Neural cell (in vitro differentiated cells): Measurements from ENCODE around the gene KLHDC4. TPM values are rescaled to one million over a fixed set of nuclear protein-coding genes. Genes with fewer than 3 reads are reported as not detected.

Source experiments
- H2AFZ ChIP-seq: fragments of 200-600, 300-800 bp; sonication (generic), shearing (Covaris generic); 2 replicates; pipeline ENCODE4 v1.6.0; 2014; ENCODE audit warnings: low read depth, mild to moderate bottlenecking, antibody characterized with exemption, low read length, moderate library complexity
- H3F3A ChIP-seq: fragments of 200-600 bp; shearing (Covaris generic); 2 replicates; pipeline ENCODE4 v1.6.1; 2016; ENCODE audit warnings: mild to moderate bottlenecking, moderate library complexity, mixed read lengths, antibody characterized with exemption, low read length; ENCODE audit not compliant: insufficient read depth, poor library complexity, severe bottlenecking
- H3K27ac ChIP-seq: fragments of 200-600, 300-800 bp; sonication (generic), shearing (Covaris generic); 2 replicates; pipeline ENCODE4 v1.5.1; 2014; ENCODE audit warnings: mild to moderate bottlenecking, low read length, moderate library complexity
- H3K27me3 ChIP-seq: fragments of 300-800, 200-600 bp; sonication (generic), shearing (Covaris generic); 2 replicates; pipeline ENCODE4 v1.6.0; 2014; ENCODE audit warnings: mild to moderate bottlenecking, low read depth, low read length, moderate library complexity; ENCODE audit not compliant: insufficient read depth
- H3K36me3 ChIP-seq: fragments of 300-800, 200-600 bp; sonication (generic), shearing (Covaris generic); 2 replicates; pipeline ENCODE4 v1.5.1; 2014; ENCODE audit warnings: mild to moderate bottlenecking, antibody characterized with exemption, low read length, moderate library complexity; ENCODE audit not compliant: insufficient read depth
- H3K4me2 ChIP-seq: fragments of 300-800, 200-600 bp; sonication (generic), shearing (Covaris generic); 2 replicates; pipeline ENCODE4 v1.6.0; 2014; ENCODE audit warnings: mild to moderate bottlenecking, low read length
- H3K4me3 ChIP-seq: fragments of 300-800, 200-600 bp; sonication (generic), shearing (Covaris generic); 2 replicates; pipeline ENCODE4 v1.5.1; 2014; ENCODE audit warnings: mild to moderate bottlenecking, low read length, moderate library complexity
- H3K79me2 ChIP-seq: fragments of 200-600 bp; shearing (Covaris generic); replicated peaks from 2 replicates; pipeline ENCODE4 v1.6.0; 2014; ENCODE audit warnings: mild to moderate bottlenecking, low read length, moderate library complexity; ENCODE audit not compliant: insufficient read depth
- H3K9ac ChIP-seq: fragments of 300-800, 200-600 bp; sonication (generic), shearing (Covaris generic); 2 replicates; pipeline ENCODE4 v1.6.1; 2016; ENCODE audit warnings: mild to moderate bottlenecking, low read length, mixed read lengths
- H3K9me2 ChIP-seq: fragments of 200-600 bp; shearing (Covaris generic); 2 replicates; pipeline ENCODE4 v1.6.1; 2016; ENCODE audit warnings: mild to moderate bottlenecking, low read length, mixed read lengths; ENCODE audit not compliant: insufficient read depth
- H3K9me3 ChIP-seq: fragments of 200-600, 300-800 bp; sonication (generic), shearing (Covaris generic); 2 replicates; pipeline ENCODE4 v1.6.1; 2016; ENCODE audit warnings: mild to moderate bottlenecking, mixed run types, low read length, moderate library complexity, mixed read lengths
- H4K20me1 ChIP-seq: fragments of 200-600 bp; shearing (Covaris generic); 2 replicates; pipeline ENCODE4 v1.6.1; 2016; ENCODE audit warnings: mild to moderate bottlenecking, mixed run types; ENCODE audit not compliant: insufficient read depth
- EP300 ChIP-seq: fragments of 450-650 bp; conservative IDR thresholded peaks from 2 replicates; pipeline ENCODE4 v1.6.1; 2014; ENCODE audit warnings: antibody characterized with exemption, mild to moderate bottlenecking, moderate library complexity; ENCODE audit not compliant: poor library complexity, severe bottlenecking
- EZH2 ChIP-seq: fragments of 200-600, 300-800 bp; shearing (Covaris generic), sonication (generic); IDR thresholded peaks from 2 replicates; pipeline ENCODE4 v1.6.1; 2014; ENCODE audit warnings: antibody characterized with exemption, low read length, borderline replicate concordance, mild to moderate bottlenecking; ENCODE audit not compliant: insufficient read depth, poor library complexity, severe bottlenecking
- MXI1 ChIP-seq: fragments of 450-650 bp; conservative IDR thresholded peaks from 2 replicates; pipeline ENCODE4 v1.6.1; 2014; ENCODE audit warnings: antibody characterized with exemption, mild to moderate bottlenecking; ENCODE audit not compliant: poor library complexity, severe bottlenecking
- POLR2AphosphoS5 ChIP-seq: IDR thresholded peaks from 2 replicates; pipeline ENCODE4 v1.6.1; 2012
- RAD21 ChIP-seq: fragments of 450-650 bp; conservative IDR thresholded peaks from 2 replicates; pipeline ENCODE4 v1.6.1; 2014; ENCODE audit warnings: antibody characterized with exemption, mild to moderate bottlenecking, moderate library complexity
- SMC3 ChIP-seq: fragments of 450-650 bp; conservative IDR thresholded peaks from 2 replicates; pipeline ENCODE4 v1.6.1; 2014; ENCODE audit warnings: antibody characterized with exemption, mild to moderate bottlenecking, moderate library complexity; ENCODE audit not compliant: poor library complexity
- TAF1 ChIP-seq: IDR thresholded peaks from 2 replicates; pipeline ENCODE4 v1.6.1; 2012; ENCODE audit warnings: low read depth
- polyA plus RNA-seq: library from polyadenylated mRNA; depleted of rRNA; stranded (reverse); fragments of >200 nt; gene quantifications from 2 replicates; pipeline ENCODE4 v1.2.3, GENCODE V29; 2014
- TF ChIP-seq, protein P1 (sequence below): fragments of 450-650 bp; IDR thresholded peaks from 2 replicates; pipeline ENCODE4 v1.5.1; 2014; ENCODE audit warnings: antibody characterized with exemption, mild to moderate bottlenecking, moderate library complexity; ENCODE audit not compliant: poor library complexity, severe bottlenecking
- TF ChIP-seq, protein P2 (sequence below): IDR thresholded peaks from 2 replicates; pipeline ENCODE4 v1.6.1; 2012; ENCODE audit warnings: borderline replicate concordance

The KLHDC4 gene
- polyA plus RNA-seq, 1 donor from 2014 or later, result 27.5 TPM

DNA sequence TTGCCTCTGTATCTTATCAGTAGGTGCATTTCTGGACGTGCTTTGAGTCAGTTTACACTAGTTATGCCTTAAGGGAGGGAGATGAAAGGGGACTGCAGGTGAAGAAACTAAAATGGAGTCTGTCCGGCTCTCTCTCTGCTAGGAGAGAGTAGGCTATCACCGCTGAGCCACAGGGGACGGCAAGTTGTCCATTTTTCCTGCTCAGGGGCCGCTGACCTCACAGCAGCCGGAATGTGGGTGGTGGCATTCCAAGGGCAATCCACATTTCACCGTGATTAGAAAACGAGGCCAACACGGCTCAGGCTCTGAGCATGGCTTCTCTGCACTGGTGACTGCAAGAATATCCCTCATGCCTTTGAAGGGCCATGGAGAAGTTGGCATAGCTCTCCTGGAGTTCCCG lies 19.0 kb upstream of the KLHDC4 start:
- H2AFZ ChIP-seq, result no peak overlapping the region
- H3K27ac ChIP-seq, result no peak overlapping the region
- H3K4me2 ChIP-seq, result no peak overlapping the region
- H3F3A ChIP-seq, result no peaks in the 10 kb centered on the region
- H3K9ac ChIP-seq, result no peak overlapping the region
- H3K36me3 ChIP-seq, result no peaks in the 10 kb centered on the region
- no peaks in the 10 kb centered on the region for H3K9me2 ChIP-seq
- H3K9me3 ChIP-seq, result no peaks in the 10 kb centered on the region
- no peaks in the 10 kb centered on the region for H3K79me2 ChIP-seq
- no peak overlapping the region for H3K4me3 ChIP-seq
- TF ChIP-seq, protein P1, sequence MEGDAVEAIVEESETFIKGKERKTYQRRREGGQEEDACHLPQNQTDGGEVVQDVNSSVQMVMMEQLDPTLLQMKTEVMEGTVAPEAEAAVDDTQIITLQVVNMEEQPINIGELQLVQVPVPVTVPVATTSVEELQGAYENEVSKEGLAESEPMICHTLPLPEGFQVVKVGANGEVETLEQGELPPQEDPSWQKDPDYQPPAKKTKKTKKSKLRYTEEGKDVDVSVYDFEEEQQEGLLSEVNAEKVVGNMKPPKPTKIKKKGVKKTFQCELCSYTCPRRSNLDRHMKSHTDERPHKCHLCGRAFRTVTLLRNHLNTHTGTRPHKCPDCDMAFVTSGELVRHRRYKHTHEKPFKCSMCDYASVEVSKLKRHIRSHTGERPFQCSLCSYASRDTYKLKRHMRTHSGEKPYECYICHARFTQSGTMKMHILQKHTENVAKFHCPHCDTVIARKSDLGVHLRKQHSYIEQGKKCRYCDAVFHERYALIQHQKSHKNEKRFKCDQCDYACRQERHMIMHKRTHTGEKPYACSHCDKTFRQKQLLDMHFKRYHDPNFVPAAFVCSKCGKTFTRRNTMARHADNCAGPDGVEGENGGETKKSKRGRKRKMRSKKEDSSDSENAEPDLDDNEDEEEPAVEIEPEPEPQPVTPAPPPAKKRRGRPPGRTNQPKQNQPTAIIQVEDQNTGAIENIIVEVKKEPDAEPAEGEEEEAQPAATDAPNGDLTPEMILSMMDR, result no peak
- TF ChIP-seq MXI1, result no peak
- H3K27me3 ChIP-seq, result no peaks in the 10 kb centered on the region
- no peaks in the 10 kb centered on the region for H4K20me1 ChIP-seq

DNA sequence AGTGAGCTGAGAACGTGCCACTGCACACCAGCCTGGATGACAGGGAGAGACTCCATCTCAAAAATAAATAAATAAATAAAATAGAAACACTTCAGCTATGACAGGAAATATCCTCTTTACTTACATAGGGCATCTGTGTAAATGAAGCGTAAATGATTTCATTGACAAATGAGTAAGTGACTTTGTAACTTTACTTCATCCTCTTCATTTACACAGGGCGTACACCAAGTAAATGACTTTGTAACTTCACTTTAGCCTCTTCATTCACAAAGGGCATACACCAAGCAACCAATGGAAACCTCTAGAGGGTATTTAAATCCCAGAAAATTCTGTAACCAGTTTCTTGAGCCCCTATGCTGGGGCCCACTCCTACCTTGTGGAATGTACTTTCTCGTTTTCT lies 16.2 kb upstream of the KLHDC4 start:
- TF ChIP-seq TAF1, result no peak
- TF ChIP-seq, protein P1, result no peak
- TF ChIP-seq, protein P2, sequence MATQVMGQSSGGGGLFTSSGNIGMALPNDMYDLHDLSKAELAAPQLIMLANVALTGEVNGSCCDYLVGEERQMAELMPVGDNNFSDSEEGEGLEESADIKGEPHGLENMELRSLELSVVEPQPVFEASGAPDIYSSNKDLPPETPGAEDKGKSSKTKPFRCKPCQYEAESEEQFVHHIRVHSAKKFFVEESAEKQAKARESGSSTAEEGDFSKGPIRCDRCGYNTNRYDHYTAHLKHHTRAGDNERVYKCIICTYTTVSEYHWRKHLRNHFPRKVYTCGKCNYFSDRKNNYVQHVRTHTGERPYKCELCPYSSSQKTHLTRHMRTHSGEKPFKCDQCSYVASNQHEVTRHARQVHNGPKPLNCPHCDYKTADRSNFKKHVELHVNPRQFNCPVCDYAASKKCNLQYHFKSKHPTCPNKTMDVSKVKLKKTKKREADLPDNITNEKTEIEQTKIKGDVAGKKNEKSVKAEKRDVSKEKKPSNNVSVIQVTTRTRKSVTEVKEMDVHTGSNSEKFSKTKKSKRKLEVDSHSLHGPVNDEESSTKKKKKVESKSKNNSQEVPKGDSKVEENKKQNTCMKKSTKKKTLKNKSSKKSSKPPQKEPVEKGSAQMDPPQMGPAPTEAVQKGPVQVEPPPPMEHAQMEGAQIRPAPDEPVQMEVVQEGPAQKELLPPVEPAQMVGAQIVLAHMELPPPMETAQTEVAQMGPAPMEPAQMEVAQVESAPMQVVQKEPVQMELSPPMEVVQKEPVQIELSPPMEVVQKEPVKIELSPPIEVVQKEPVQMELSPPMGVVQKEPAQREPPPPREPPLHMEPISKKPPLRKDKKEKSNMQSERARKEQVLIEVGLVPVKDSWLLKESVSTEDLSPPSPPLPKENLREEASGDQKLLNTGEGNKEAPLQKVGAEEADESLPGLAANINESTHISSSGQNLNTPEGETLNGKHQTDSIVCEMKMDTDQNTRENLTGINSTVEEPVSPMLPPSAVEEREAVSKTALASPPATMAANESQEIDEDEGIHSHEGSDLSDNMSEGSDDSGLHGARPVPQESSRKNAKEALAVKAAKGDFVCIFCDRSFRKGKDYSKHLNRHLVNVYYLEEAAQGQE, result no peak
- no peak for TF ChIP-seq EP300
- TF ChIP-seq EZH2, result no peak
- no peak for TF ChIP-seq POLR2AphosphoS5
- no peak for TF ChIP-seq MXI1
- no peak for TF ChIP-seq SMC3
- no peak for TF ChIP-seq RAD21

More for the DNA sequence above, 16.2 kb upstream of the KLHDC4 start:
- no peaks in the 10 kb centered on the region for H4K20me1 ChIP-seq
- H3K27me3 ChIP-seq, result no peaks in the 10 kb centered on the region
- H3K79me2 ChIP-seq, result no peaks in the 10 kb centered on the region
- H3K9me2 ChIP-seq, result no peaks in the 10 kb centered on the region
- no peak overlapping the region for H3K9ac ChIP-seq
- no peak overlapping the region for H3K4me2 ChIP-seq
- no peak overlapping the region for H2AFZ ChIP-seq
- H3K36me3 ChIP-seq, result no peaks in the 10 kb centered on the region
- no peaks in the 10 kb centered on the region for H3K9me3 ChIP-seq
- no peak overlapping the region for H3K4me3 ChIP-seq
- no peak overlapping the region for H3K27ac ChIP-seq
- no peaks in the 10 kb centered on the region for H3F3A ChIP-seq
